ENCODE data around the gene RPS6KL1.

- TF ChIP-seq CTCF (conservative IDR thresholded peaks at IDR 0.05) (no peak), EZH2 (IDR thresholded peaks at IDR 0.05; ENCODE audit: low read depth) (no peak)
These were observed 9.6 kb downstream of the RPS6KL1 start for GRCh38 chr14:74913393-74913910.

Measured in PC-9 (cell line).